Fibroblast of lung (primary cell): ENCODE results near the gene PDCD1LG2. TPM values are rescaled to one million over a fixed set of nuclear protein-coding genes. Genes with fewer than 3 reads are reported as not detected.

ENCODE experiments used
- DNase-seq, 2 donors: peaks; one replicate each; pipeline versions ENCODE4 v3.0.0 to v3.0.0-alpha.2; 2010; ENCODE audit warnings: low read depth in 2 of 2
- H2AFZ ChIP-seq: 2 replicates; pipeline ENCODE4 v1.5.1; 2012; ENCODE audit warnings: low read length, control low read depth, inconsistent platforms
- H3K27ac ChIP-seq: 2 replicates; pipeline ENCODE4 v1.5.1; 2011; ENCODE audit warnings: low read length, control low read depth; ENCODE audit not compliant: insufficient read depth
- H3K27me3 ChIP-seq: 2 replicates; pipeline ENCODE4 v1.5.1; 2011; ENCODE audit warnings: mild to moderate bottlenecking, low read length; ENCODE audit not compliant: control insufficient read depth, insufficient read depth
- H3K36me3 ChIP-seq: 2 replicates; pipeline ENCODE4 v1.5.1; 2011; ENCODE audit warnings: low read length; ENCODE audit not compliant: control insufficient read depth, insufficient read depth
- H3K4me1 ChIP-seq: 2 replicates; pipeline ENCODE4 v1.5.1; 2011; ENCODE audit warnings: low read length; ENCODE audit not compliant: control insufficient read depth, insufficient read depth; ENCODE audit errors: extremely low read depth
- H3K4me2 ChIP-seq: 2 replicates; pipeline ENCODE4 v1.5.1; 2011; ENCODE audit warnings: low read length, control low read depth; ENCODE audit not compliant: insufficient read depth; ENCODE audit errors: extremely low read depth
- H3K4me3 ChIP-seq, 4 experiments: fragments of 200-600 bp in 1 of 4; sonication (generic) in 1 of 4; replicated peaks in 1 of 4; 2 replicates each; pipeline ENCODE4 v1.5.1; 2011 to 2016; ENCODE audit warnings: low read length in 4 of 4, low read depth in 3 of 4, mild to moderate bottlenecking in 3 of 4, control low read depth in 2 of 4, inconsistent platforms in 1 of 4, mixed read lengths in 1 of 4; ENCODE audit not compliant: insufficient read depth in 1 of 4; ENCODE audit errors: control extremely low read depth in 1 of 4
- H3K79me2 ChIP-seq: 2 replicates; pipeline ENCODE4 v1.5.1; 2012; ENCODE audit warnings: mild to moderate bottlenecking, low read length, inconsistent platforms; ENCODE audit not compliant: control insufficient read depth, insufficient read depth
- H3K9ac ChIP-seq: 2 replicates; pipeline ENCODE4 v1.5.1; 2011; ENCODE audit warnings: mild to moderate bottlenecking, low read length, control low read depth; ENCODE audit not compliant: insufficient read depth
- H3K9me3 ChIP-seq: 2 replicates; pipeline ENCODE4 v1.5.1; 2012; ENCODE audit warnings: low read depth, low read length; ENCODE audit not compliant: control insufficient read depth, insufficient read depth
- H4K20me1 ChIP-seq: 2 replicates; pipeline ENCODE4 v1.5.1; 2011; ENCODE audit warnings: low read length; ENCODE audit not compliant: control insufficient read depth, insufficient read depth; ENCODE audit errors: extremely low read depth
- EZH2 ChIP-seq: IDR thresholded peaks from 2 replicates; pipeline ENCODE4 v1.5.1; 2012; ENCODE audit warnings: low read length, control low read depth, mild to moderate bottlenecking; ENCODE audit errors: missing control alignments
- polyA plus RNA-seq, 2 donors: library from polyadenylated mRNA; depleted of rRNA in 1 of 2; stranded (reverse) in 1 of 2; unstranded in 1 of 2; fragments of >200 nt; gene quantifications; 2 replicates each; pipeline ENCODE4 v1.2.1, GENCODE V29; 2011 to 2012; ENCODE audit warnings: missing spikeins in 1 of 2
- total RNA-seq: library from RNA; depleted of rRNA; stranded (reverse); fragments of >200 nt; gene quantifications from 2 replicates; pipeline ENCODE4 v1.2.1, GENCODE V29; 2014
- TF ChIP-seq, protein P1 (sequence below), 2 donors: IDR thresholded peaks in 1 of 2; conservative IDR thresholded peaks in 1 of 2; 1 replicate in 1 of 2; 2 replicates in 1 of 2; pipeline ENCODE4 v1.5.1; 2011 to 2012; ENCODE audit warnings: low read length in 2 of 2, control low read depth in 1 of 2, inconsistent platforms in 1 of 2, low read depth in 1 of 2, mild to moderate bottlenecking in 1 of 2

The PDCD1LG2 gene
- total and polyA plus RNA-seq, 2 donors (not counting 1 experiment from before 2014, with no cell fraction given): 6.9 to 16.9 TPM

DNA sequence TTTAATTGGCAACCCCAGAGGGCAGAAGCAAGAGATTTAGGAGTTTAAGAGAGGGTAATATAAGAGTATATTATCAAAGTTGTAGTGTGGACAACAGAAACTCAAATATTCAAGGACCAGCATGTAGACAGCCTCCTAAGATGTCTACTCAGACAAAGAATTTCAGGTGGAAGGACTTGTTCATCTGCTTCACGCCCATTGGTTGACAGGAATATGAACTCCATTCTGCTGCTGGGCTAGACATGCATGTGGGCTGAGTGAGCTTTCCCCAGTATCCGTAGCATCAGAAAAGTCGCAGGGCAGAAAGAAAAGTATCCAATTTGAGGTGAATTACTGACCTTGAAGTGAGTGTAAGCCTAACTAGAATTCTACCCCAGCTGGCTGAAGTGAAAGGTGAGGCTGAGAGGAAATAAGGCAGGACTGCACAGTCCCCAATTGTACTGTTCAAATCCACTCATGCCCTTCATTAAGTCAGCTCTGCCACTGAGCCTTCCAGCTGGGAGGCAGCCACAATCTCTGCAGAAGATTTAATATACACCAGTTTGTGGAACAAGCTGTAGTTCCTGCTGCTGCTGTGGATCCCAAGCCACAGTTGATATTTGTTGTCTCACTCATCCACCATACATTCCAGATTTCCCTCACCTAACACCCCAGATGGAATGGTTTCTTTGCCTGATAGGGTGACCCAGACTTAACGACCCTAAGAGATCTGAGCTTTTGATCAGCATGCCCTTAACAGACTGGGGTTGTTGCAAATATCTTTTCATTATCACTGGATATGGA lies 41.2 kb downstream of the PDCD1LG2 start:
- peak in 1 of 2 donors; percentile 60 for DNase-seq
- H3K9me3 ChIP-seq: no peaks in the 10 kb centered on the region
- H2AFZ ChIP-seq: no peak overlapping the region
- H3K79me2 ChIP-seq: no peaks in the 10 kb centered on the region
- TF ChIP-seq EZH2: no peak
- TF ChIP-seq, protein P1, sequence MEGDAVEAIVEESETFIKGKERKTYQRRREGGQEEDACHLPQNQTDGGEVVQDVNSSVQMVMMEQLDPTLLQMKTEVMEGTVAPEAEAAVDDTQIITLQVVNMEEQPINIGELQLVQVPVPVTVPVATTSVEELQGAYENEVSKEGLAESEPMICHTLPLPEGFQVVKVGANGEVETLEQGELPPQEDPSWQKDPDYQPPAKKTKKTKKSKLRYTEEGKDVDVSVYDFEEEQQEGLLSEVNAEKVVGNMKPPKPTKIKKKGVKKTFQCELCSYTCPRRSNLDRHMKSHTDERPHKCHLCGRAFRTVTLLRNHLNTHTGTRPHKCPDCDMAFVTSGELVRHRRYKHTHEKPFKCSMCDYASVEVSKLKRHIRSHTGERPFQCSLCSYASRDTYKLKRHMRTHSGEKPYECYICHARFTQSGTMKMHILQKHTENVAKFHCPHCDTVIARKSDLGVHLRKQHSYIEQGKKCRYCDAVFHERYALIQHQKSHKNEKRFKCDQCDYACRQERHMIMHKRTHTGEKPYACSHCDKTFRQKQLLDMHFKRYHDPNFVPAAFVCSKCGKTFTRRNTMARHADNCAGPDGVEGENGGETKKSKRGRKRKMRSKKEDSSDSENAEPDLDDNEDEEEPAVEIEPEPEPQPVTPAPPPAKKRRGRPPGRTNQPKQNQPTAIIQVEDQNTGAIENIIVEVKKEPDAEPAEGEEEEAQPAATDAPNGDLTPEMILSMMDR (conservative IDR thresholded peaks at IDR 0.05 in 1 of 2, IDR thresholded peaks at IDR 0.05 in 1 of 2; ENCODE audit: low read depth in 1 of 2, low read length in 2 of 2): no peak
- peaks cover 11% of the 10 kb centered on the region for H3K4me1 ChIP-seq
- H4K20me1 ChIP-seq: no peaks in the 10 kb centered on the region
- no peaks in the 10 kb centered on the region for H3K36me3 ChIP-seq
- H3K4me3 ChIP-seq: no peak overlapping the region
- no peak overlapping the region for H3K9ac ChIP-seq
- H3K27ac ChIP-seq: no peak overlapping the region
- no peaks in the 10 kb centered on the region for H3K27me3 ChIP-seq
- no peak overlapping the region for H3K4me2 ChIP-seq

DNA sequence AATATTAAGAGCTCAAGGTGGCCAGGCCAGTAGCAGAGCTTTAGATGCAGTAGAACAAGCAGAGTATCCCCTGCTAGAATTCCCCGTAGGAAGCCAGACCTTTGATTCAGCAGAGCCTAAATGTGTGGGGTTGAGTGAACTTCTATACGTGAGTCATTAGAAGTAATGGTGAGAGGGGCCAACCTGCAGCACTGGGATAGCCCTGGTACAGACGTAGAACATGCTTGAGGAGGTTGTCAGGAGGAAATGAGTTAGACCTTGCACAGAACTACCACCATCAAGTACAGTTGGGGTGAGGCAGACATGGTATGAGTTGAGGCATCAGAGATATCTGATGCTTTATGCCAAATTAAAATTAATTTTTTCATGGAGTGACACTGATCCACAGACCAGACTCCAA lies 42.0 kb downstream of the PDCD1LG2 start:
- Histone ChIP-seq H4K20me1 (no peaks in the 10 kb centered on the region), H3K79me2 (no peaks in the 10 kb centered on the region), H3K27me3 (no peaks in the 10 kb centered on the region), H3K4me1 (peaks cover 11% of the 10 kb centered on the region), H3K9ac (no peak overlapping the region), H3K4me2 (no peak overlapping the region), H3K9me3 (no peaks in the 10 kb centered on the region), H3K27ac (no peak overlapping the region), H3K36me3 (no peaks in the 10 kb centered on the region), H3K4me3 (no peak overlapping the region), H2AFZ (no peak overlapping the region)
- peak in 1 of 2 donors; percentile 73 for DNase-seq
- TF ChIP-seq, protein P1 (conservative IDR thresholded peaks at IDR 0.05 in 1 of 2, IDR thresholded peaks at IDR 0.05 in 1 of 2; ENCODE audit: low read depth in 1 of 2, low read length in 2 of 2): no peak
- TF ChIP-seq EZH2: no peak

DNA sequence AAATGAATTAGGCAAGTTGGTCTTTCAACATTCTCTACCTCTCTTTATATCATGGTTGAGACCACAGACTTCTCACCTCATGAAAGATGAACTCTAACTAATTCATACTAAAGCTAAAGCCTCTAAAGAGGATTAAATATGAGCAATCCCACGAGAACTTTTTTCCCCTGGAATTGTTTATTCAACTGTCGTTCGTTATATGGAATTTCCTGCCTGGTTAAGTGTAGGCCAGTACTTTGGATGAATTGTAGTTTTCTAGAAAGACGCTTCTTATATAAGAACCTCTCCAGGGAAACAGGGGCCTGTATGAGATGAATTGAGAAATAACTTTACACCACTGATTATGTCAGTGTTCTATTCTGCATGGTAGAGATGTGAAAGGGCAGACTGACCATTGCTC lies 42.9 kb downstream of the PDCD1LG2 start:
- H3K4me1 ChIP-seq: peaks cover 11% of the 10 kb centered on the region
- no peak overlapping the region for H3K4me3 ChIP-seq
- no peaks in the 10 kb centered on the region for H3K9me3 ChIP-seq
- H2AFZ ChIP-seq: no peak overlapping the region
- no peaks in the 10 kb centered on the region for H3K27me3 ChIP-seq
- H3K4me2 ChIP-seq: no peak overlapping the region
- no peaks in the 10 kb centered on the region for H3K36me3 ChIP-seq
- H3K79me2 ChIP-seq: no peaks in the 10 kb centered on the region
- H3K9ac ChIP-seq: no peak overlapping the region
- H3K27ac ChIP-seq: no peak overlapping the region
- TF ChIP-seq, protein P1 (conservative IDR thresholded peaks at IDR 0.05 in 1 of 2, IDR thresholded peaks at IDR 0.05 in 1 of 2; ENCODE audit: low read depth in 1 of 2, low read length in 2 of 2): no peak
- TF ChIP-seq EZH2: no peak
- peak; percentile 65 to 92 for DNase-seq
- no peaks in the 10 kb centered on the region for H4K20me1 ChIP-seq
